Activated naive CD8-positive, alpha-beta T cell treated with anti-CD3 and anti-CD28 coated beads, Interleukin-2, amount 50 U/mL, for 16 hours (primary cell): ENCODE data around the gene TIRAP.
A peak's percentile ranks its signal among the peaks of the same experiment; 100 is the strongest.
"Not testable (repeated sequence)": the region's sequence is repeated elsewhere in the genome, so short reads cannot be mapped to it uniquely, and the experiment has no call there.

Experiments
- DNase-seq: peaks from one replicate; pipeline ENCODE4 v3.0.0-alpha.2; 2020; ENCODE audit warnings: low read depth, low spot score

TIRAP gene

DNA sequence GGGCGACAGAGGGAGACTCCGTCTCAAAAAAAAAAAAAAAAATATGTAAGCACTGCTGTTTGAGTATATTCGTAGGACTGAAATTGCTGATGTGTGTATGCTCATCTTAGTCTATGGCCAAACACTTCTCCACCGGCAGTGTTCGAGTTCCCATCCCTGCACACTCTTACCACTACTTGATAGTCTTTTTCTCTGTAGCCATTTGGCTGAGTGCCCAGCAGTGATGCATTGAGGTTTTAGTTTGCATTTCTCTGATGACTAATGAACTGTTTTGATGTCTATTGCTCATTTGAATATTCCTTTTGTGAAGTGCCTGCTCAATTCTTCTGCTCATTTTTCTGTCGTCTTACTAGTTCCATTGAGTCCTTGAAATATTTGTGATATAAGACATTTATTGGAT is 1.9 kb downstream of the TIRAP start:
- DNase-seq, result peak; percentile 79

DNA sequence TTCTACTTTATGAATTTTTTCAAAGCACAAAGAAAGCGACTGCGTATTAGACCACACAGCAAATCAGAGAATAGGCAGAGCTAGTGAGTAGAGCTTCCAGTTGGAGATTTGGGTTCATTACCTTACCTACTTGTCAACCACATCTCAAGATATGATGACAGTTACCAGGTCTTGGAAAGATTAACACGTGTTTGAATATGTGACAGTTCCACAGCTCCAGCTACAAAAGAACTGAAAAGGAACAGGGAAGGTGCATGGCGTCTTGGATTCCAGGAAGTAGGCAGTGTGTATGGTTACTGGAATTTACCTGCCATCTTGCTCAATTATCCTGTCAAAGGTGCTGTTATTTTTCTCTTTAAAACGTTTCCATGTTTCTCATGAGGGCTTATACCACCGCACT is 5.3 kb downstream of the TIRAP start:
- DNase-seq, result no peak

DNA sequence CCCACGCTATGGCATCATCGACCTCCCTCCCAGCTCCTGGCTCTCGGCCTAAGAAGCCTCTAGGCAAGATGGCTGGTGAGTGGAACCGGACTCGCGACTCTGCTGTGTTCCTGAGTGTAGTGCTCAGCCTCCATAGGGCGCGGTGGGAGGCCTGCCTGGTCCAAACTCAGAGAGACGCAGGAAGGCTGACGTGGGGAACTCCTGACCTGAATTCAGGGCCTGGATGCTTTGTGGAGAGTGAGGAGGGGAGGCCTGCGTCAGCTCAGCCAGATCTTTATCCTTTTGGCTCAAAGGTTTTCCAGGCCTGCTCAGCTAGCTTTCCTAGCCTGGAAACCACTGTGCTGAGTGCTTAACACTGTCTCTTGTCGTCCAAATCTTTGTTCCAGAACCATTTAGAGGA is 8.0 kb downstream of the TIRAP start:
- DNase-seq, result no peak

DNA sequence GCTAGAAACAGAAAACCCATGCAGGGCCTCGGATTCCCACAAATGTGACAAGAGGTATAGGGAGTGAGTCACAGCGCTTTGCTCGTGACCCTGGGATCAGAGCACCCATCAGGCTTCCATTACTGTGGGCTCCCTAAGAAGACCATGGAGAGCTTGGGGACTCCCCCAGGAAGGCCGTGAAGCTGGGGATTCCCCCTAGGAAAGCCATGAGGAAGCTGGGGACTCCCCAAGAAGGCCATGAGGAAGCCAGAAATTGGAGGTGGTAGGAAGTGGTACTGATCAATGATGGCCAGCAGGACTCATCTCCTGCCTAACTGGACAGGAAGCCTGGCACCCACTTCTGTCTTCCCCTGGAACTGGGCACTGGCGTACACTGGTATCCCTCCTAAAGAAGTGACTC is 10.8 kb downstream of the TIRAP start:
- no peak for DNase-seq

DNA sequence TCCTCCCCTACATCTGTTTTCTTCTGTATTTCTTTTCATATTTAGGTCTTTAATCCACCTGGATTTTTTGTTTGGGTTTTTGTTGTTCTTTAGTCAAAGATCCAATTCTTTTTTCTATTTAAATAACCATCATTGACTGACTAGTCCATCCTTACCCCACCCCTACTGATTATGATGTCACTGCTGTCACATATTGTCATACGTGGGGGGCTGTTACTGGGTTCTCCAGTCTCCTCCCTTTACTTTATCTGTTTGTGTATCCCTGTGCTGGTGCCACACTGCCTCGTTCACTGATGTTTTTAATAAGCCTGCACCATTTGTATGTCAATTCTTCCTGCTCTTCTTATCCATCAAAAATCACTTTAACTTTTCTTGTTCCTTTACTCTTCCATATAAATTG is 14.1 kb downstream of the TIRAP start:
- DNase-seq, result no peak

DNA sequence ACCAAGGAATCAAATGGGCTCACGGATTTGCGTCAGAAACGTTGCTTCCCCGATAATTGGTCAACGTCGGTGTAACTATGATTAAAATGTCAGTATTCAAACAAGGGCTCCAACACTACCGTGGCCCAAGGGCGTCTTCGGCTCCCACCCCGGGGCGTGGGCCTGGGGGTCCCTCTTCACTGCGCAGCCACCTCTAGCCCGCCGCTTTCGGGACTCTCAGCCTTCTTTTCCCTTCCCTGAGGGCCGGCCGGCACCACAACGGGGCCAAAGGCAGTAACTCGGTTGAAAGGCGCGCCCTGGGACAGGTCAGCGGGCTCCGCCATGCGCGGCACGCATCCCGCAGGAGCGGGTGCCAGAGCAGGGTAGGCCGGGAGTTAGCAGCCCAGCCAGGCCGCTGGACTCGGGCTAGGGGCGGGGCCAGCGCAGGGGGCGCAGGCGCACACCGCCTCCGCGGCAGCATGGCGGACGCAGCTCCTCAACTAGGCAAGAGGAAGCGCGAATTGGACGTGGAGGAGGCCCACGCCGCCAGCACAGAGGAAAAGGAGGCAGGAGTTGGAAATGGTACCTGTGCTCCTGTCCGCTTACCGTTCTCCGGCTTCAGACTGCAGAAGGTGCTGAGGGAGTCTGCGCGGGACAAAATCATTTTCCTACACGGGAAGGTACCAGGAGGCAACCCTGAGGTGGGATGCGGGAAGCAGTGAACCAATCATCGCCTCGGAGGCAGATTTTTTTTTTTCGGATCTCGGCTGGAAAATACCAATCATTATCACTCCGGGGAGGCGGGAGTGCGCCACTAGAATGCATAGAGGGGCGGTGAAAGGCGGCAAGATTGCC is 20.9 kb downstream of the TIRAP start, which contains the start of gene DCPS:
DCPS (plus strand) TSS at position 438 of the 834 bp plus-strand sequence; CDS start at position 459, 21 bp downstream.
- DNase-seq, result peak; percentile 64

DNA sequence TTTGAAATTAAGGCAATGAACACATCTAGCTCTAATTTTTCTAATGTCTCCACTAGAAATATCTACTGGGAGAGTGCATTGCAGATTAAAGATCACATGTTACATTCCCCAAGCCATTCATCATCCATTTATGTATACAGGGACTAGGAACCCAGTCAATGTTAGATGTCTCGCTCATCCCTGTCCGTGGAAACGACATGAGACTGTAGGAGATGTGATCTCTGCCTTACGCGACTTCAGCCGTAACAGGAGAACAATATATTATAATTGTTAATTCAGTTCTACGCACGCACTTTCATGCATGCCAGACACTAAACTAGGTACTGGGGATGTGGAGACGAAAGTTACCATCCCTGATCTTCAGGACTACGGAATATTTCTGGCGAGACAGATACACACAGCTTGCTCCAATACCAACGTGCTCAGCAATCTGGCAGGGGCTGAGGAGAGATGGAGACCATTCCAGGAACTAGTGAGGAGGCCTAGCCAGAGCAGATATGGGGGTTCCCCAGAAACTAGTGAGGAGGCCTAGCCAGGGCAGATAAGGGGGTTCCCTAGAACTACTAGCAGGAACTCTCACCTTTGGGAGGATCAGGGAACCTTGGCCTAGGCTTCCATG is 21.7 kb downstream of the TIRAP start:
- DNase-seq, result no peak

DNA sequence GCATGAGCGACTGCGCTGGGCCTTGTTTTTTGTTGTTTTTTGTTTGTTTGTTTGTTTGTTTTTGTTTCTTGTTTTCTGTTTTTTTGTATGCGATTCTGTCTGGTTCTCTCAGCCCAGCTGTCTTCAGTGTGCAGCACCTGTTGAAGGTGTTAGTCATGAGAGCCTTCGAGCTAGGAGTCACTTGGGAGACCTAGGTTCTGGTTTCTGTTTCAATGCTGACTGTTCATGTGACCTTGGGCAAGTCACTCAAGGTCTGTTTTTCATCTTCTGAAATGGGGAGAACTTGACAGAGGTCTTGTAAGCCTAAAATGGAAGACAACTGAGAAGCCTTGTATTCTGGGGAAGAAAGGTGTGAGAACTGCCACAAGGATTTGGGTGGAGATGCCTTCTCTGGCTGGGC is 22.8 kb downstream of the TIRAP start:
- no peak for DNase-seq

DNA sequence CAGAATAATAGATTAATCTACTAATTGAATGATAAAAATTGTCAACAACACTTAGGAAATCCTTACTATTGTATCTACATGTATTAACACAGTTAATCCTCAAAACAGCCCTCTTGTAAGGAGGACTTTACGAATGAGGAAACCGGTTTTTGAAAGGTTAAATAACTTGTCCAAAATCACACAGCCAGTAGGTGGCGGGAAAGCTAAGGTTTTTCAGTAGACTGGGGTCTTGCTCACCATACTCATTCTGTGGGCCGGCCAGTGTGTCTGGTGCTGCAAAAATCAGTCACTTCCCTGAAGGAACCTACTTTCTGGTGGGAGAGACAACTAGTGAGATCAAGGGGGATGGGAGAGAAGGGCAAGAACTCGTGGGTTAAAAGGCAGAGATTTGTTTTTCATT is 24.8 kb downstream of the TIRAP start:
- no peak for DNase-seq

DNA sequence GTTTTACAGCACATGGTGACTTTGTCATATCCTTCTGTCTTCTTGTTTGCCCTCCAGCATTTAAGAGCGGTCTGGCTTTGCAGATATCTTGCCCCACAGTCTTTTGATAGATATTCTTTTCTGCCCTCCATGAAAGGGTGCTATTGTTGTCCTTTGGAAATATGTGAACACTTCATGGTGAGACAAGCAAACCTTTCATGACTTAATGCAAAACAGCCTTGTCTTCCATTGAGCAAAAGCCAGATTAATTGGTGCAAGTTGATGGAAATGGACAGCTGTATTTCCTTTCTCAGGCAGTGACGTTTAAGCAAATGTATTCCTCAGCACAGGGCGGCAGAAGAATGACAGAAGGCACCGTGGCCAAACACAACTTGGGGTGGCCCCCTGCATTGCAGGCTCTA is 25.4 kb downstream of the TIRAP start:
- no peak for DNase-seq

DNA sequence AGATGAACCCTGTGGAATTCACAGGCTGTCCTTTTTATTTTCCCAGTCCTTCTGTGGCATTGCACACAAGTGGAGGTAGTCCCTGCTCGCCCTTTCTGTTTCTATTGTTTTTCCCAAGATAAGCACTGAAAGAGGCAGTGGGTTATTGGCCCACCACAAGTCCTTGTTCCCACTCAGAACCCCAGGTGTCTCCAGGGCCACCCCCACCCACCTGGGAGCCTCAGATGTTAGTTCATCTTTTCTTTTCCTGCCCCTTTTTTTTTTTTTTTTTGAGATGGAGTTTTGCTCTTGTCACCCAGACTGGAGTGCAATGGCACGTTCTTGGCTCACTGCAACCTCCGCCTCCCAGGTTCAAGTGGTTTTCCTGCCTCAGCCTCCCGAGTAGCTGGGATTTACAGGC is 25.9 kb downstream of the TIRAP start:
- DNase-seq, result not testable (repeated sequence)

DNA sequence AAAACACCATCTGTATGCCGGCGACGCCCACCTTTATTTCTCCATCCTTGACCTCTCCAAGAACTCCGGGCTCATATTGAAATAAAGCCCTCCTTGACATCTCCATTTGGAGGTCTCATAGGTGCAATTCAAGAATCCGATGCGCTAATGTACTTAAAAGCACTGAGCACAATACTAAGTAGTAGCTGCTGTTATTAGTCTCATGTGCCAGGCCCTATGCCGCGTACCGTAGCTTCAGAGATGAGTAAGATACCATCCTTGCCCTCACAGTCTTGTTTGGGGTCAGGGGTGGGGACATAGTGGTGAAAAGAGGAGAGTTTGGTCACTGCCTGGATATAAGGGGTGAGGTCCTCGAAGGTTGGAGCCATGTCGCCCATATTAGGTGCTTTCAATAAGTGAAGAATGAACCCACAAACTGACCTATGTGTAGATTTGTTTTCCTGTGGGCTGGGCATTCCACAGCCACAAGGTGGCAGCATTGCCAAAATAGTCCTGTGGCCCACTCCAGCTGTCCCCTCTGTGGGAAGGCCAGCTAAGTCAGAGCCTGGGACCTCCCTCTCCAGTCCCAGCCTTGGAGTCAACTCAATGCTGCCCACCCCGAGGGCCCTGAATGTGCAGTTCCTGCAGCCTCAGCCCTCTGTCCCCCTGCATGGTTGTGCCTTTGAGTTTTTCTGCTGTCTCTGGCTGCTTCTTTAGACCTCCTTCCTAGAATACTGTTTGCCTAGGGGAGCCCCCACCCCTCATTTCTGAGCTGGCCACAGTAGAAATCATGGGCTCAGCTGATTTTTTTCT is 27.5 kb downstream of the TIRAP start:
- DNase-seq, result peak; percentile 11

DNA sequence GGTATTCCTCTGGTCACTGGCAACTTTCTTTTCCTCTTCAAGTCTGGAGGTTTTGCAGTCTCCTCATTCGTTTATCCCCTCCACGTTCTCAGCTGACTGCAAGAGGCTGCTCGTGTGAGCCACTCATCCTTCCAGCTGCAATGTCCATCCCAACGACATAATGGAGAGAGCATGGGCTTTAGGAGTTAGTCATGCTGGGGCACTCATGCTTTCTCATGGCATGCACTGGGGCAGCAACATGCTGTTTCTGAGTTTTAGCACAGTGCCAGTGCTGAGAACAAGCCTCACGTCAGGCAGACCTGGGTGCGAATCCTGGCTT is 28.1 kb downstream of the TIRAP start:
- DNase-seq, result no peak

DNA sequence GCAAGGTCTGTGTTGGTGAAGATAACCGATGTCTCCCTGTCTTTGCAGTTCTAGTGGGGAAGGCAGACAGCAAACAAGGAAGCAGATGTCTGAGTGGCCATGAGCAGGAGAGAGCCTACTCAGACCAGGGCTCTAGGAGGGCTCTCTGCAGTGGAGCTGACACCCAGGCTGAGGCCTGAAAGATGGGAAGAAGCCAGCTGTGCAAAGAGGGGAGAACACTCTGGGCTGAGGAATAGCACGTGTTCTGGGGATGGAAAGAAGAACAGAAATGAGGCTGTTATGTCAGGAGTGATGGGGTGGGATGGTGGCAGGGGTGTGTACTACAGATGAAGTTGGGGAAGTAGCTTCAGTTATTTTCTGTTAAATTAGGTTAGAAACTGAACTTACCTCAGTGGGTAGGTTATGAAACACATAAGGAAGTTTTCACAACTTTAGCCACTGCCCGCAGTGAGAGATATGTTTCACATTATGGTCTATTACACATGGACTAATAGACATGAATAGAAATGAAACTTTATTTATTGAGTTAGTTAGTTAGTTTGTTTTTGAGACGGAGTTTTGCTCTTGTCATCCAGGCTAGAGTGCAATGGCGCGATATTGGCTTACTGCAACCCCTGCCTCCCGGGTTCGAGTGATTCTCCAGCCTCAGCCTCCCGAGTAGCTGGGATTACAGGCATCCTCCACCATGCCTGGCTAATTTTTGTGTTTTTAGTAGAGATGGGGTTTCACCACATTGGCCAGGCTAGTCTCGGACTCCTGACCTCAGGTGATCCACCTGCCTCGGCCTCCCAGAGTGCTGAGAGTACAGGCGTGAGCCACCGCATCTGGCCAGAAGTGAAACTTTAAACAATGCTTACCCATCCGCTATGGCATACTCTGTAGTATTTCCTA is 28.8 kb downstream of the TIRAP start:
- no peak for DNase-seq

DNA sequence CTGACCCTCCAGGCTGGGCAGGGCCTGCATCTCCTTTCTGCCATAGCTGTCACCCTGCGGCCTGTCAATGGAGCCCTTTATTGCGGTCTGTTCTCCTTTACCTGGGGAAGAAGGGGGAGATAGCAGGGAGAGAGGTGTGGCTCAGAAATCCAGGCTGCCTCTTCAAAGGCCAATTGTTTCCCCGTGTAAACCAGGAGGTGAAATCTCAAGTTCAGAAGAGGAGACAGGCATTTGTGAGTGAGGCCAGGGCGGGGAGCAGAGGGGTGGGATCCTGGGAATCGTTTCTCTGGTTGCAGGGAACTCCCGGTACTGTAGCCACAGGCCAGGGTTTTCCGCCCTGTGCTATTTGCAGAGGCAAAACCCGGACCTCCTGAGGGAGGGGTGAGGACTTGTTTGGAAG is 30.1 kb downstream of the TIRAP start:
- no peak for DNase-seq

DNA sequence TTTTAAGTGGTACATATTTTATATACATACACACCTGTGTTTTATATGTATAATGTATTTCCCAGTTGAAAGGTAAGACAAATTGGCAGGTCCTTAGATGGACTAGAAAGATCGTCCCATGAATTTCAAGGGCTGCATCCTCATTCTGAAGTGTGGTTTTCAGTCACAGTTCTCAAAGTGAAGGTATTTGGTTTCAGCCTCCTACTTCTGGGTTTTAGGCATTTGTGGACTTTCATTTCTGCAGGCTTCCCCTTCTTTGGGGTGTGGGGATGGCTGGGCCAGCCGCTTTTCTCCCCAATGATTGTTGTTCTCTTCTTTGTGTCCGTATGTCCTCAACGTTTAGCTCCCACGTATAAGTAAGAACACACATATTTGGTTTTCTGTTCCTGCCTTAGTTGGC is 30.9 kb downstream of the TIRAP start:
- DNase-seq, result no peak

DNA sequence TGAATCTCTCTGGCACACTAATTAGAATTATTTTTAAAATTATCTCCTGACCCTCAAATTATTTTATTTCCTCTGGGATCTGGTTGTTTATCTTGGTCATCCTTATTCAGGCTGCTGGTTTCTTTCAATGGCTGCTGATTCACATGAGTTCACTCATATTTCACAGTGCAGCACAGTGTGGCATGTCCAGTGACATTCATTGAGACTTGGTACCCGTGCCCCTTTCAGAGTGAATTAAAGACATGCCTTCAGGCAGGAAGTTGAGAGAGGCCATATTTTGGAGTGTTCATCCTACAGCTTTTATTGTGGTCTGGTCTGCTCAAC is 34.5 kb downstream of the TIRAP start:
- no peak for DNase-seq

DNA sequence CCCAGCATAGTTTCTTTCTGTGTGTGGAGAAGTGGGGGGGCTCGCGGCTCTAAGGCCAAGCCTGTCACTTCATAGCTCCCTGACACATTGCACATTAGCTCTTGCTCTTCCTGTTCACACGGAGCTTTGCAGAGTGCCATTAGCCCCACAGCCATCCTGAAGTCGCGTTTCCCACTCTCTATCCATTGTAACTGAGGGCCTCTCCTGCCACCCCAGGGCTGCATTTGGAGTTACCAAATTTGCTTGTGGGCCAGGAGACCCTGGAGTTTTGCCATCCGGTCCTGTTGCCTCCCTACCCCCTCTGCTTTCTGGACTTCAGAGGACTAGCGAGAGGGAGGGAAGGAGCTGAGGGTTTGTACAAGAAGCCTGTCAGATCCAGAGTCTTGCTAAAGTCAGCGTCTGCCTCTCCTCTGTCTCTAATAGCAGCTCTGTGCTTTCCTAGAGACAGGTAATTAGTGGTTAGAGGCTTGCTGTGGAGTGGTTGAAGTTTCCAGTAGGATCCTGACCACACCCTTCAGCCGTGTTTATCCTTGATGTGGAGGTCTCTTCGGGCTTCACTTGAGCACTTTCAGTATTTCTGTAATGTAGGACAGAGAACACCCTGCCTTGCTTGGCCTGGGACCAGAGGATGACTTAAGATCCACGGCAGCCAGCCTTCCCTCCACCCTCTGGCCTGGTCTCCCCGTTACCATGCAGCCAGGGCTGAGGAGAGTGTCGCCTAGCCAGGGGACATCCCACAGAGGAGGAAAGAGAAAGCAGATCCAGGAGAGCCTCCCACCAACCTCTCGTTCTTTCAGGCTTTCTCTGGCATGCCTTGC is 35.1 kb downstream of the TIRAP start:
- no peak for DNase-seq

DNA sequence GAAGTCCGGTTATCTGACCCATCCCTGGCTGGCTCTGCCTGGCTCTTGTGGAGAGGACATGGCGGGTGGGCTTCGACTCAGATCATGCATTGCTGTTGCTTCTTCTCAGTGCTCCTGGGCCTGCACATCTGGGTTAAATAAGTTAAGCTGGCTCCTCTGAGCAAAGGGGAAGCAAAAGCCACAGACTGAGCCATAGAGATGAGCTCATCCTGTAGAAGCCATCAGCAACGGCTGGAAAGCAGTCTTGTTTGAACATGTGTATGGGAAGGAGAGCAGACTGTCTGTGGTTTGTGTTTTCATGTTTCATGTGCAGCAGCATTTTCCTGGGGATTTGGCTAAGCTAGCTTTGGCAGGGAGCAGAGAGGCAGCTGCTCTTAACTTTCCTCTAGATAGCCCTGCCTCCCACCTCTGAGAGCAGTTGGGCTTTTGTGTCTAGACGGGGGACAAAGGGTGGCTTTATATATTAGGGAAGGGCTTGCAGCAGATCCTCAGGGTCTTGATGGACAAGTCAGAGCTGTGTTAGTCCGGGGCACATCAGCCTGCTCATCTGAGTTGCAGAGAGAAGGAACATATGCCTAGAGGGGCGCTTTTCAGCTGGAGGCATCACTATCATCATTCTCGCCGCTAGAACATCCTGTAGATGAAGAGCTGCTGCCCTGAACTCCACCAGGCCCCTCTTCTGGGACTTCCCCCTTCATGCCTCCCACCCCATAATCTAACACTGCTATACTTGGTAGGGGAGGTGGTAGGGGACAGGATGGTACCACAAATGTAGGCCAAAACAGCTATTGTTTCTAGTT is 35.9 kb downstream of the TIRAP start:
- DNase-seq, result no peak

DNA sequence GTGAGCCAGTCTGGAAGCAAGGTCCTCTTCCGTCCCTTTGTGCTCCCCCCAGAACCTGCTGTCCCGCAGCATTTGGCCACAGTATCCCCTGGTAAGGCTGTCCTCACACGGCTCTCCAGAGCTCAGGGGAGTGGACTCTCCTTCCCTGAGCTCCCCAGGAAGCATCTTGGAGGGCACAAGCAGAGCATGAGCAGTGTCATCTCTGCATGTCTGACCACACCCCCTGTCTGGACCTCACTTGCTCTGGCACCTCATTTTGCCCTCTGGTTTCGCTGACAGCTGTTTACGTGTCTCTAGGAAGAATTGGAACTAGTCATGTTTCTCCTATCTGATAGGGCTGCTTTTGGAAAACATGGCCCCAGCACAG is 36.5 kb downstream of the TIRAP start:
- no peak for DNase-seq
